ENCODE measurements around the gene NAALADL2.
"Not testable (repeated sequence)": the region's sequence is repeated elsewhere in the genome, so short reads cannot be mapped to it uniquely, and the experiment has no call there.

NAALADL2 gene

DNA sequence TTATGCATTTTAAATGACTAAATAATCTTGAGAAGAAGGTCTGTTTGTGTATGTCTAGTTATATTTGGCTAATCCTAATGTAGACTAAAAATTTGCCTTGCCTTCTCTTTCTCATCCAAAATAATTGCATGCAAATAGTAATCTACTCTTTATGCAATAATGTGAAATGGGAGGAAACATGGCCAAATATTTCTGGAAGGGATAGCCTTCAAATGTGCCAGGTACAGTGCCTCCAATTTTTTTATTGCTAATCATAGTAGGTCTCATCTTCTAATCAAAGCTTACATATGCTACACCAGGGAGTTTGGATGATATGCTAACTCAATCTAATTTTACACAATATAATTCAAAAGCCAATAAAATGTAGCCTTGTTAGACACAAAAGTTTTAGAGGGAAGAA lies 911.3 kb downstream of the NAALADL2 start:
- TF ChIP-seq, protein P1, sequence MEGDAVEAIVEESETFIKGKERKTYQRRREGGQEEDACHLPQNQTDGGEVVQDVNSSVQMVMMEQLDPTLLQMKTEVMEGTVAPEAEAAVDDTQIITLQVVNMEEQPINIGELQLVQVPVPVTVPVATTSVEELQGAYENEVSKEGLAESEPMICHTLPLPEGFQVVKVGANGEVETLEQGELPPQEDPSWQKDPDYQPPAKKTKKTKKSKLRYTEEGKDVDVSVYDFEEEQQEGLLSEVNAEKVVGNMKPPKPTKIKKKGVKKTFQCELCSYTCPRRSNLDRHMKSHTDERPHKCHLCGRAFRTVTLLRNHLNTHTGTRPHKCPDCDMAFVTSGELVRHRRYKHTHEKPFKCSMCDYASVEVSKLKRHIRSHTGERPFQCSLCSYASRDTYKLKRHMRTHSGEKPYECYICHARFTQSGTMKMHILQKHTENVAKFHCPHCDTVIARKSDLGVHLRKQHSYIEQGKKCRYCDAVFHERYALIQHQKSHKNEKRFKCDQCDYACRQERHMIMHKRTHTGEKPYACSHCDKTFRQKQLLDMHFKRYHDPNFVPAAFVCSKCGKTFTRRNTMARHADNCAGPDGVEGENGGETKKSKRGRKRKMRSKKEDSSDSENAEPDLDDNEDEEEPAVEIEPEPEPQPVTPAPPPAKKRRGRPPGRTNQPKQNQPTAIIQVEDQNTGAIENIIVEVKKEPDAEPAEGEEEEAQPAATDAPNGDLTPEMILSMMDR (conservative IDR thresholded peaks at IDR 0.05; ENCODE audit: low read depth, low read length): no peak
- H3K4me3 ChIP-seq (ENCODE audit: low read depth, low read length): no peak overlapping the region
- DNase-seq (ENCODE audit: low read depth): no peak

DNA sequence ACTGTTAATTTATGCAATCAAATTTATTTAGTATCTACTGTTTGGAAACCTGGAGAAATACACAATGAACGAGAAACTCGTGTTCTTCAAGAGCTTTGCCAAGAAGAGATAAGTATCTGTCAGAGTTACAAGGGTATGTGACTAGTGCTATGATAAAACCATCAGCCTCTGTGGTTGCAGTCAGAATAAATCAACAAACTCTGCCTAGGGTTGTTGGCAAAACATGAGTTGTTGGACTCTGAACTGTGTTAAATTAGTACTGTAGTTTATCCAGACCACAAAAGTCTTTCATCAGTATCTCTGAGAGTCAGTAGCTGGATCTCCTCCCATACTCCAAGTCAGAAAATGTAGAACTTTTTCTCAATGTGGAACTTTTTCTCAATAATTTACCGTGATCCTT lies 918.4 kb downstream of the NAALADL2 start:
- TF ChIP-seq, protein P1 (conservative IDR thresholded peaks at IDR 0.05; ENCODE audit: low read depth, low read length): no peak
- DNase-seq (ENCODE audit: low read depth): peak; percentile 10
- H3K4me3 ChIP-seq (ENCODE audit: low read depth, low read length): no peak overlapping the region

DNA sequence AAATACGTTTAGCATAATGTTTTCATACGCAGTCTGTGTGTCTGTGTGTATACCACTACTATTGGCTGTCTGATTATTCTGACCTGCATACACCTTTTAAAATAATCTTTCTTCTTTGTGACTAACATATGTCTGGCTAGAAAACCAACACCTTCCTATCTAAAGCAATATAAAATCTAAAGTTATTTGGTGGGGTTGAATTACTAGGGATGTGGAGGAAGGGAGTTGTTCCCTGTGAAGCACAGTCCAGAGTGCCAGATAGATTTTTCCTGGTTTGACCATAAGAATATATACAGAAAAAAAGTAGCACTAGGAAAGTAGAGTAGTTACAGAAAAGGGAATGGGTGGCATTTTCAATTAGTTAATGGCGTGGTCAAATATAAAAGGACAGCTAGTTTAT lies 918.8 kb downstream of the NAALADL2 start:
- DNase-seq (ENCODE audit: low read depth): no peak
- TF ChIP-seq, protein P1 (conservative IDR thresholded peaks at IDR 0.05; ENCODE audit: low read depth, low read length): no peak
- no peak overlapping the region for H3K4me3 ChIP-seq (ENCODE audit: low read depth, low read length)

DNA sequence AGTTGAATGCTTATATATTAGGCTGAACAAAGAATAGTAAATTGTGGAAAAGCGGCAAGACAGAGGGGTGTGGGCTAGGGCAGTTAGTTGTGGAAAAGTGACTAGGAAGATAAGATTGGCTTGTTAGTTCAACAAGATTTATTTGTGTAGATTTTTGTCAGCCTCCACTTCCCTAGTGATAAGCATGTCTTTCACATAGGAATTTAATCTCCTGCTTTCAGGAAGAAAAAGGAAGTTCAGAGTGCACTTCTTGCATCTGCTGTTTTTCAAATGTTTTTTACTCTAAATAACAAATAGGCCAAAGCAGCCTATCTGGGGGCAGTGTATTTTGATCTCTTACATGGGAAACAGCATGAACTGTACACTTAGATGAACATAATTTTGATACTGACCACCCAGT lies 919.9 kb downstream of the NAALADL2 start:
- TF ChIP-seq, protein P1 (conservative IDR thresholded peaks at IDR 0.05; ENCODE audit: low read depth, low read length): no peak
- H3K4me3 ChIP-seq (ENCODE audit: low read depth, low read length): no peak overlapping the region
- no peak for DNase-seq (ENCODE audit: low read depth)

DNA sequence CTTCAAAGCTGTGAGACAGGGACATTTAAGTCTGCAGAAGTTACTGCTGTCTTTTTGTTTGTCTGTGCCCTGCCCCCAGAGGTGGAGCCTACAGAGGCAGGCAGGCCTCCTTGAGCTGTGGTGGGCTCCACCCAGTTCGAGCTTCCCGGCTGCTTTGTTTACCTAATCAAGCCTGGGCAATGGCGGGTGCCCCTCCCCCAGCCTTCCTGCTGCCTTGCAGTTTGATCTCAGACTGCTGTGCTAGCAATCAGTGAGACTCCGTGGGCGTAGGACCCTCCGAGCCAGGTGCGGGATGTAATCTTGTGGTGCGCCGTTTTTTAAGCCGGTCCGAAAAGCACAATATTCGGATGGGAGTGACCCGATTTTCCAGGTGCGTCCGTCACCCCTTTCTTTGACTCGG lies 928.0 kb downstream of the NAALADL2 start:
- not testable (repeated sequence) for DNase-seq (ENCODE audit: low read depth); H3K4me3 ChIP-seq (ENCODE audit: low read depth, low read length)

DNA sequence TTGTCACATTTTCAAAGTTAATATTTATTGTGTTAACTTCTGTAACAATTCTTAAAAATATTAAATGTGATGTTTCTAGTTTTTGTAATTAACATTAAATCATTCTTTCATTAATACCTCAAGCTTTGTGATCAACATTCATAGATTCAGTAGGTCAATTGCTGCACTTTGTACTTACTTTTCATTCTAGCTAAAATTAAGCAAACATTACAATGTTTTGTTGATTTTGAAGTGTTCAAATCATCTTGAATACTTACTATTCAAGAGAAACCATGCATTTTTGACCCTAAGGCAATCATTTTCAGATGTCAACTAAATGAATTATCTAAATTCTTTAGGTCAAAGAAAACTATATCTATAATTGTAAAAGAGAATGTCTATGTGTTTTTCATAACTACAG lies 933.1 kb downstream of the NAALADL2 start:
- H3K4me3 ChIP-seq (ENCODE audit: low read depth, low read length): no peak overlapping the region
- TF ChIP-seq, protein P1 (conservative IDR thresholded peaks at IDR 0.05; ENCODE audit: low read depth, low read length): no peak
- DNase-seq (ENCODE audit: low read depth): no peak

DNA sequence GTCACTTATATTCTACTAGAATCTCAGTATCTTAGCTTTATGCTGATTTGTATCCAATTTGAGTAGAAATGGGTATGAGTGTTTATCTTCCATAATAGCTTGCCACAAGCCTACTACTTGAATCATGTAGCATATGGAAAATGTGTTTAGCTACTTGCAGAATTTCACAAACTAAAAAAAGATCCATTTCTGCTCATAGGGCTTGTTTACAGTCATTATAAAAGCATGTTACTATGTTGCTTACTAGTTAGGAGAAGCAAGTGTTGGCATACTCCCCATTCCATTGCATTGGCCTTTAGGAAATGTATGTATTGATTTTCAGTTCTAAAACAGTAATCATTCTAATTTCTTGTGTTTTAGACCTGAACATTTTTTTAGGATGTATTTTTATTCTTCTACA lies 939.2 kb downstream of the NAALADL2 start:
- no peak for DNase-seq (ENCODE audit: low read depth)
- TF ChIP-seq, protein P1 (conservative IDR thresholded peaks at IDR 0.05; ENCODE audit: low read depth, low read length): no peak
- H3K4me3 ChIP-seq (ENCODE audit: low read depth, low read length): no peak overlapping the region

DNA sequence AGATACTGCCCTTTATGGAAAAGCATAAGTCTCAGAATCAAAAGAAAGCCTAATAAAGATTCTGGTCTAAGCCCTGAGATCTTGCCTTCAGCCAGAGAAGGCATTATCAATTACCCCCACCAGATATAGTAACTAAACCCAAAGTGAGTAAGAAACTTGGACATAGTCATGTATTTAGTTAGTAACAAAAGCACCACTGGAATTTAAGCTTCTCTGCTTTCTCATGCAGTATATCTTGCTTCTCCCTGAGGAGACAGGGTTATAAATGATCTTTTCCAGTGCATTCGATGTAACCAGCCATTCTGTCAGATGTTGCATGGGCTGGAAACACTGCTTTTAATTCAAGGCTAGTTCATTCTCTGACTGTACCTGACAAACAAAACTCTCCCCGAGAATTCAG lies 946.7 kb downstream of the NAALADL2 start:
- TF ChIP-seq, protein P1 (conservative IDR thresholded peaks at IDR 0.05; ENCODE audit: low read depth, low read length): no peak
- H3K4me3 ChIP-seq (ENCODE audit: low read depth, low read length): no peak overlapping the region
- no peak for DNase-seq (ENCODE audit: low read depth)

All from choroid plexus epithelial cell (primary cell).